HG02852 (cell line): ENCODE data around the gene HLCS.
"Not testable (repeated sequence)": the region's sequence is repeated elsewhere in the genome, so short reads cannot be mapped to it uniquely, and the experiment has no call there.

Source experiments
- ATAC-seq: cut with Tn5 transposase; IDR thresholded peaks from one replicate; pipeline ENCODE4 v1.9.1; 2021; ENCODE audit warnings: mild to moderate bottlenecking, moderate library complexity; ENCODE audit not compliant: unreplicated experiment

HLCS gene

DNA sequence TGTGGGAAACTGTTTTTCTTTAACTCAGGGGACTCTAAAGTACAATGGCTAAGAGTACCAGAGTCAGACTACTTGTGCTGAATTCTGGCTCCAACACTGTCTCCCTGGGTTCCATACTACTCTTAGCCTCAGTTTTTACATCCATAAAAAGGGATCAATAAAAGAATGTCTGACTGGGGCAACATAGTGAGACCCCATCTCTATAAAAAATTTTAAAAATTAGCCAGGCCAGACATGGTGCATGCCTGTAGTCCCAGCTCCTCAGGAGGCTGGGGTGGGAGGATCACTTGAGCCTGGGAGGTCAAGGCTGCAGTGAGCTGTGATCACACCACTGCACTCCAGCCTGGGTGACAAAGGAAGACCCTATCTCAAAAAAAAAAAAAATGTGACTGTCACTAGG is 150.4 kb downstream of the HLCS start:
- not testable (repeated sequence) for ATAC-seq

DNA sequence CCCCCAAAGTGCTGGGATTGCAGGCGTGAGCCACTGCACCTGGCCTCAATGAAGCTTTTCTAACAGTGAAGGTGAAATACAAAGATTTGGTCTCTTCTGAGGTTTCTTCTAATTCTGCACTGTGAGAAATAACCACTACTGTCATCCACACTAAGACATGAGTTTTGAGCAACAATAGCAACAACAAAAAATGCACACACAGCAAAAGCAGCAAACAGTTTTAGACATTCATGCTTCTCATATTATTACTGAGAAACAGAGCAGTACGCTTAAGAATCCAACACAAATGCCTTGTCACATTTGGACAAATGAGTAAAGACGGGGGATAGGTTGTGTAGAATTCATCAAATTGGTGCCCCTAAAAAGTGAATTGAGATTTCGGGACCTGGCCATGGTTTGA is 151.2 kb downstream of the HLCS start:
- no peak for ATAC-seq

DNA sequence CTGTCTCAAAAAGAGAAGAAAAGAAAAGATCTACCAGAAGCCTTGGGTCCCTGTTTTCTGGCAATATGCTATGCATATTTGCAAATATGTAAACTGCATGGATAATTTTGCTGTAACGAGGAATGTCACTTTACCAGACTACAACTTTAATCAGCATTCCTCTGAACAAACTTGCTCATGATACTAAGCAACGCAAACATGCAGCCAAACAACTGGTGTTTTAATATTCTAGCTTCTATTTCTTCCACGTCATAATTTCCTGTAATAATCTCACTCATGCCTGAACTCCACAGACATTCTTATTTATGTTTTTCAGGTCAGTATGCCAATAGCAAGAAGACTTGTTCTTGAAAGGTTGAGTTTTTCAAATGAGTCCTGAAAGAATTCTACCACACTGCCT is 153.4 kb downstream of the HLCS start:
- ATAC-seq, result no peak

DNA sequence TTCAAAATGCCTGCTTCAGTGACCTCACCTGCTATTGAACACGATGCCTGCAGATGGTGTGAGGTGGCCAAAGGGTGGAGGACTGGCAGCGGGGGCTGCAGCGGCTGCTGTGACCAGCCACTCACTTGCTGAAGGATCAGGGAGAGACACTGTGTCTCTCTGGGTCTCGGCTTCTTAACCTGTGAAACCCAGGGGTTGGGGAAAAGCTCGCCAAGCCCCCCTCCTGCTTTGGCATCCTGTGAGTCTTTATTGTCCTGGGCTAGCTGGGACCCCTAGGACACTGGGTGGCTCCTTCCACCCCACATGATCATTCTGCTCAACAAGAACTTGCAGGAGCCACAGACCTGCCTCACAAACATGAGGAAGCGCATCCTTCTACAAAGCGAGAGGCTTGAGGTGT is 154.7 kb downstream of the HLCS start:
- no peak for ATAC-seq

DNA sequence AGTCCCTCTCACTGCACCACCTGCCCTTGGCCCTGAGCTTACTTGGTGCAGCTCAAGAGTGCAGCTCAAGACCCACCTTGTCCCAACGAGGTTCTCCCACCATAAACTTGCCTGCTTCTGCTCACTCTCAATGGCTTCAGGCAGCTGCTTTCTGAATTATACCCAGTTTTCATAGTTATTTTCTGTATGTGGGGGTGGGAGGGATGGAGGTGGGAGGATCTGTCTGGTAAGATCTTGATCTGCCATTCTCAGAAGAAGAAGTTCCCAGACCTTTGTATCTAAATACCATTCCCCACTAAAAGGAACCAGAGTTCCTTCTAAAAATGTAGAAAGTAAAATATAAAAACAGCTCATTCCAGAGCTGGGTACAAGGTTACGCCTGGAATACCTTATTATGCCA is 156.0 kb downstream of the HLCS start:
- ATAC-seq, result no peak

DNA sequence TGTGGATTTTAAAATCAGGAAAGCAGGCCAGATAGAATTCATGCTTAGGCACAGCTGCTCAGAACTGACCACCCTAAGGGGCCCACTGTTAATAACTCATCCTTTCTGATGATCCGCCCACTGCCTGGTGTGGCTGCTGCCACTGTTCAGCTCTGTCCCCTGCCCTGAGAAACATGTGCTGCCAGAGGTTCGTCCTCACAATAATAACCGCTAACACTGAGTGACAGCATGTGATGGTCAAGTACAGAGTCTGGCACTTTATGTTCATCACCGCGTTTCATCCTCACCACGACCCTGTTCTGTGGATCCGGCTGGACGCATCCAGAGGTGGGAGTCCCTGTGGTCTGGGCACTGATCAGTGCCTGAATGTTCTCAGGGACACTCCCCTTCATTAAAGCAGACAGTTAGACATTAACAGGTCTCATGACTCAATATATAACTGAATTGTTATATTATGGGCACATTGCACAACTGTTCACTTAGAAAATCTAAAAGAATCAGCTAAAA is 159.0 kb downstream of the HLCS start:
- ATAC-seq, result no peak

DNA sequence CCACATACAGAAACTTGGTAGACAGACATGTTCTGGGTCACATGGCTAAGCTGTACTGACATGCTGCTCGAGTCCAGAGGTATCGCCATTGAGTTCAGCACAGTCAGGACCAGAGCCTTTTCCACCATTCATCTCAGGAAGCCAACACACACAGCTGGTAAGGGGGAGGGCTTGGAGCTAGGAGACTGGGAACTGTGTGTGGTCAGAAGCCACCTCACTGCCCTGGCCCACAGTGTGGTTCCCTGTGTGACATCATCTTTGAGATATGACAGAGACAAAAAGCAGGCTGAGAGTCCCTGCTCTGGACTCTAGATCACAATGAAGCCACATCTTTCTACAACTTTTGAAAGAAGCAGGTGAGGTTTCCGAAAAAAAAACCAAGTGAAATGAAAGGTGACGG is 160.4 kb downstream of the HLCS start:
- ATAC-seq, result no peak

DNA sequence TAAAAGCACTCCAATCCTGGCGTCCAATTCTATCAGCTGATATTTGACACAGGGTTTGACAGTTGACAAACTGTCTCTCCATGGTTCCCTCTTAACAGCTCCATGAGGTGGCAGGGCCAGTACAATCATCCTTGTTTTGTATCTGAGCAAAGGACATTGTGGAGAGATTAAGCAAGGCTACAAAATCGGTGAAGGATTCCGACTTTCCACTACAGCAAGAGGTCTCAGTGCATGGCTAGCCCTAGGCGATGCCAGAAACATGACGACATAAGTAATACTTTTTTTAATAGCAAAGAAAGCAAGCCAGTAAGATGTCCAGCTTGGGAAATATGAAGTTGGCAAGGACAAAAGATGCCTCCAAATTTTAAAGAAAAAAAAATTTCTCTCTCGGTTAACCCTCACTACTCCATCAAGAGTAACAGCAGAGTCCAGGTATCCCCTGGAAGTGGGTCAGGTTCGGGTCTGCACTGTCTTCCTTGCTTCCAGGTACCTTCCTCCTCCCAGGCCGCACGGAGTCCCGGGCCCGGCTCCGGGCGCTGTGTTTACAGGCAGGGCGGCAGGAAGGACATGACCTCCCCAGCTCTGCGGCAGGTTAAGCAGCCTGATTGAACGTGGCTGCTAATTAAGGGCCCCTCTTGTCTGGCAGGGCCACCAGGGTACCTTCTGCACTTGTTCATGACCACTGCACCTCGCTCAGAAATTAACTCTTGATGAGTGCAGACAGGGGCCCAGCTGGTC is 161.4 kb downstream of the HLCS start:
- ATAC-seq, result no peak

DNA sequence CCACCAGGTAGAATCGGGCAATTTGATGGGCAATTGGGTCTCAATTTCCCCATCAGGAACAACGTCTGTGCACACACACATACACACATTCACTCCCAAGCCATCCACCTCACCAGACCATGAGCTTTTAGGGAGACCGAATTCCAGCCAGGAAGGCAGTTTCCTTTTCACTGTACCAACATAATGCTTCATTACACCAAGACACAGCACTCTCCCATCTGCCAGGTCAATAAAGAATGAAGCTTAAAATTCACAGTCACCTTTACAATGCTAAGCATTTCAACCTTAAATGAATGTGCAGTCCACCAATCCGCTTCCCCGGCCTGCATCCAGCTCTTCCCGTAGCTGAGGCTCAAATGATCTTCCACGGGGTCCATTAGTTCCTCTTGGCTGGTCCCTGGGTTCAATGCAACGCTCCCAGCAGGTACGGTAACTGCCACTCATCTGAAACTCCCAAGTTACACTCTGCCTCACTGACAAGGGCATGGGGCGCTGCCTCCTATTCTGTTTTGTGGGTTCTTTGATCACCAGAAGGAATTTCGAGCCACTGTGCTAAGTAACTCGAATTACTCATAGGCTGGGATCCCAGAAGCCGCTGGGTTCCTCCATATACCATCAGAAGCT is 162.5 kb downstream of the HLCS start:
- ATAC-seq, result no peak

DNA sequence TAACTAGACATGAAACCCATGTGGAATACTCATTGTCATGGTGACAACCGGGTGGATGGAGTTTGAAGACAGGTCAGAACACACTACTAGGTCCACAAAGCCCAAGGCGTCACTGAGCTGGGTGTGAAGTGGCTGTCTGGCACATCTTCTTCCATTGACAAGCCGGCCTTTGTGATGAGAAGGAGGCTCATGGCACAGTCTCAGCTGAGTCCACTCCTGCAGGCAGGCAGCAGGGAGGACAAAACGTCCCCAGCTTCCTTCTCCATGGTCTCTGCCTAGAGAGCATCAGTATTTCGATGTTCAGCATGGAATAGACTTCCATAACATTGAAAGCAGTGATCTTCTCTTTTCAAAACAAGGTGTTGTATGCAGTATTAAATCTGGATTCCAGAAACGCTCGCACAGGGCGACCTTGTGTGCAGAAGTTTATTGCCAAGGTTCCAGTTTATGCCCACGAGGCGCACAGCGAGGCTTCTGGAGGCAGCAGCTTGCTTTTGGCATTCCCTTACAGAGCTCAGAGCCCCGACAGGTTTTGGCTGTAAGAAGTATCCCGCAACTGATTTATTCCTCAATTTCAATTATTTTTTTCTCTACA is 163.3 kb downstream of the HLCS start:
- no peak for ATAC-seq

DNA sequence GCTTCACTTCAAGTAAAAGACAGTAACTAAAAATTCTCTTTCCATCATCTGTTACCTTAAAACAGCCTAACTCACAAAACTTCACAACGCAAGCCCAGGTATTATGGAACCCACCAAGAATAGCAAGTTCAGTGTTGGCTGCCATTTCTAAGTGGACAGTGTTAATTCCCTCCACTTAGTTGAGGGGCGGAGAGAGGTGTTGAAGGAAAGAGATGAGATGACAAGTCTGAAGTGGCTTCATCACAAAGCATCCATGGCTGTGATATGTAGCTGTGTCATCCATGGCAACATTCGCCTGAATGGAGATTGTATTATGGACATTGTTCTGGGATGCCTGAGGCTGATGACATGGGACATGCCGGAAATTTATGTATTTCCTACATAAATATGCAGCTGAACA is 165.7 kb downstream of the HLCS start:
- no peak for ATAC-seq

DNA sequence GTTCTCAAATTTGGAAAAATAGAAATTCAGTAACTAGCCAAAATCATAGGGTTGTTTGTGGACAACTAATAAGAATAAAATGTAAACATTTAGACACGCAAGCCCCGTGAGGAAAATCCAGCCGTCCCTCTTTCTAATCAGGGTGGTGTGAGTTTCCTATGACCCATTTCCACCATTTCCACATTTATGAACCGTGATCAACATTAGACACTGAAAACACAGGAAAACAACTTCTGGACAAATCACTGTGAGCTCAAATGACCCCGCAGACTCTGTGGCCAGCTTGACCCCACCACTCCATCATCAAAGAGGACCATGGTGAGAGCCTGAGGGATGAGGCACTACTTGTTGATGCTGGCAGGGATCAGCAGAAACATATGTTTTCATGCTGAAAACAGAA is 166.6 kb downstream of the HLCS start:
- no peak for ATAC-seq

DNA sequence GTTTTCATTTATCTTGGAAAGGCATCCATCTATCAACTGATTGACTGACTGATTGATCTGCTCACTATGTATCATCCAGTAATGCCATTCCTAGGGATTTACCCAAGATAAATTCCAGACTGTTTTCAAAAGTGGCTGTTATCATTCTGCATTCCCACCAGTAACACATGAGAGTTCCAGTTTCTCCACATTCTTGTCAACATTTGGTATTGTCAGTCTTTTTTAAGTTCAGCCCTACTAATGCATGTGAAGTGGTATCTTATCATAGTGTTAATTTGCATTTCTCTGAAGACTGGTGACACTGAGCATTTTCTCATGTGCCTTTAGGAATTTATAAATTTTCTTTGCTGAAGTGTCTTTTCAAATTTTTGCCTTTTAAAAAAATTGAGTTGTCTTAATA is 168.0 kb downstream of the HLCS start:
- no peak for ATAC-seq

DNA sequence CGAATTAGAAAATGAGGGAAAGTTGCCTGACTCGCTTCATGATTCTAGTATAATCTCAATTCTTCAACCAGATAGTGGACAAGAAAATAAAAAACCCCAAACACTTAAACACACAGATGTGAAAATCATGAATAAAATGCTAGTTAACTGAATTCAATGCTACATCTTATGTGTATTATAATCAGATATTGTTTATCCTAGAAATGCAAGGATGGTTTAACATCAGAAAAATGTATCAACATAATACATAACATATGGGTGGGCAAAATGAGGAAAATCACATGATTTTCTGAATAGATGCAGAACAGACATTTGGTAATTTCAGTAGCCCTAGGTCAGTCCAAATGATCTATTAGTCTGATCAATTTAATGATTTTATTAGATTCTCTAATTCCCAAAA is 170.4 kb downstream of the HLCS start:
- ATAC-seq, result no peak

DNA sequence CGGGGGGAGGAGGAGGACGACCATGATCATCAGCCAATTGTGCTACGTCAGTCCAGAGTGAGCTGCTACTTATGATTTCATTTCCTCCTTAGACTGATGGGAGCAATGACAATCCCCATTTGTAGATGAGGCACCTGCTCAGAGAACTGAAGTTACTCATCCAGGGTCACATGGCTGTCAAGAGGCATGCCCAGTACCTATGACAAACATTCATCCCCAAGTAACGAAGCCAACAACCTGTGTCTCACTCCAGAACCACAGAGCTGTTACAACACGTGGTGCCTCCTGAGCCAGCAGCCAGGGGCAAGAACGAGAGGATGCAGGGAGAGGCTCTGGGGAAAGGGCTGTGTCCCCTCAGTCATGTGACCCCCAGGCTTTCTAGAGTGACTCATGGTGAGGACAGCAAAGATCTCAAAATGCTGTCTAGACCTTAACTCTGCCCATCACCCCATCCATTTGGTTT is 173.9 kb downstream of the HLCS start:
- no peak for ATAC-seq

DNA sequence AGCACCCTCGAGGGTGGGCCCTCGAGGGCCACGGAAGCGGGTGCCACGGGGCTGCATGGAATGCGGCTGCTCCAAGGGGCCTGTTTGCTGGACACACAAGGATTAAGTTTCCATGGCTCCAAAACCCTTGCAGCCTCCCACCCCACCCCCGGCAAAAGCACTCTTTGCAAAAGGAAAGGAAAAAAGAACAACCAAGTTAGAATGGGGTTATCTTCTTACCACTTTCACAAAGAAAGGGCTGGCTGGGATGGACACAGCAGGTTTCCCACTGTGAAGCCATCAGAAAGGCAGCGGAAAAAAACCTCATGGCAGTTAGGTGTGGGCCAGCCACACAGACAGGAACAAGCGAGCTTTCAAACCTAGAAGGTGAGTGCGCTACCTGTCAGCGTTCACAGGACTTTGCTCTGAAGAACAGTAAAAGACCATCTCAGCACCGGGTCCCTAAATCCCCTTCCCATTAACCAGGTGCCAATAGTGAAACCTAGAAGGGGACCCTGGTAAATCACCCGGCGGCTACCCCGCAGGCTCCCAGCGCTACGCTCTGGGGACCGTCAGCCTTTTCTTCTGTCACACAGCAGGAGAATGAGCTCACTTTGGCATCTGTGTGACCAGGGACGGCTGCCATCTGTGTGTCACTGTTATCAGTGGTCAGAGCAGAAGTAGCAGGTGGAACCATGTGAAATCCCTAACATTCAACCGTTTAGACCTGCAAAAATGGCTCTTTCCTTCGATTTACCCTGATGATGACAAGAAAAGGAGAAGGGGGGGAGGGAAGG is 174.6 kb downstream of the HLCS start:
- no peak for ATAC-seq

DNA sequence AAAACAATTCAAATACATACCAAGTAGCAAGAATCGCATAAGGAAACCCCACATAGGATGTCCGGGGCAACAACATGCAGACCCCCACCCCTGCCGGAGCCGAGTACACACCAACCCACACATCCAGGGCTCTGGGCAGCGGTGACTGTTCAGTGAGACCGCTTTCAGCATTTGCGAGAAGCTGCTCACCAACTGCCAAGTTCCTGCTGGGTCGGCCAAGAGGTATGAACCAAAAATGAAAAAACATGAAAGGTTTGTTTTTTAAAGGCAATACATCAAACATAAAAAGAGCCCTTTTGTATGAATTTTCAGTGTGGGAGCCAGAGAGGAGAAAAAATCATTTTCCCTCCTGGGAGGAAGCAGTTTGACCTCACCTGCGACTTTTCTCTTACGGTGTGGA is 175.3 kb downstream of the HLCS start:
- no peak for ATAC-seq

DNA sequence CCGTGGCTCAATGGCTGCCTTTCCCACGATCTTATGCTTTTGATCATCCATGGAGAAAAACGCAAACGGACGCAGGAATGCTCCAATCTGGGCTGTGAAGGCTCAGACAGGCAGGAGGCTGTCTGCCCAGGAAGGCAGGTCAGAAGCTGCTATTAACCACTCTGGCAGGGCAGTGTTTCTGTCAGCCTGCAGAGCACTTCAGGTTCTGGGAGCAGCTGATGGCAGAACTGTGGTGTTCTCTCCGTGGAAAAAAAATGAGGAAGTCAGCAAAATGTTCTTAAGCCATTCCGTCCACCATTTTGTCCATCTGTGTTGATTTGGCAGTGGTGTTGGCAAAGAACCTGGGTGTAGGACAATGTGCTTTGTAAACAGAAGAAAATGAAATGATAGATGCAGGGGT is 175.9 kb downstream of the HLCS start:
- ATAC-seq, result no peak

DNA sequence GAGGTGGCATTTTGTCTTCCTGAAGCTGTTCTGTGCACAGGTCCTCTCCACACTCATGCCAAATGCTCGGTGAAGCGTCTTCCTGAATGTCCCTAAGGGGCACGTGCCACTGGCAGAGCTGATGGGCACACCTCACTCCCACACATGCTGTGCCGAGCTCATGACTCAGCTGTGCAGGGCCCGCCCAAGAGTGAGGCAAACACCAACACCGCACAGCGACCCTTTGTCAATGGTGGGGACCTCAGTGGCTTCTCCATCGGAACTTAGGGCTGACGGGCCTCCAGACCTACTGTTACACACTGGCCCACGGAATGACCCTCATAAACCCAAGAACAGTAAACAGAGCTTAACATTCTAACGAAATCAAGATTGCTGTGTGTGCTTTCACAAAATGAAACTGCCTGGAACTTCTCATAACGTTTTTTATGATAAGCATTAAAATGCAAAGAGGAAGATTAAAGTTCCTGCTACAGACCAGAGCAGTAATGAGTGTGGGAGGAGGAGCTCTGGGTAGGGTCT is 178.3 kb downstream of the HLCS start:
- no peak for ATAC-seq

DNA sequence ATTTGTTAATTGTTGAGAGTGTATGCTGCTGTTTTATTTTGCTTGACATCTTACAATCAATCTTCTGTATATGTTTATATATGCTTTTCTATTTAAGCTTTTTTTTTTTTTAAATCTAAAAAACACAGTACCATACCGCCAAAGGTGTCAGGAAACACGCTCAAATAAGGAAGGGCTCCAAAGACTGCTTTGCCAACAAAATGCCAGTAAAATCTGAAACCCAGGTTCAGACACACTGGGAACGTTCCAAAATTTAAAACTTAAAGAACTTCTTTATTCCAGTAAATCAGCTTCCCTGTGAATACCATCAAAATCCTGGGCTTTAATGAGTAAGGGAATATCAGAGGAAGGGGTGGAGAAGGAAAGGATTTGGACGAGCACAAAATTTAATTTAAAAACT is 180.3 kb downstream of the HLCS start:
- ATAC-seq, result no peak

DNA sequence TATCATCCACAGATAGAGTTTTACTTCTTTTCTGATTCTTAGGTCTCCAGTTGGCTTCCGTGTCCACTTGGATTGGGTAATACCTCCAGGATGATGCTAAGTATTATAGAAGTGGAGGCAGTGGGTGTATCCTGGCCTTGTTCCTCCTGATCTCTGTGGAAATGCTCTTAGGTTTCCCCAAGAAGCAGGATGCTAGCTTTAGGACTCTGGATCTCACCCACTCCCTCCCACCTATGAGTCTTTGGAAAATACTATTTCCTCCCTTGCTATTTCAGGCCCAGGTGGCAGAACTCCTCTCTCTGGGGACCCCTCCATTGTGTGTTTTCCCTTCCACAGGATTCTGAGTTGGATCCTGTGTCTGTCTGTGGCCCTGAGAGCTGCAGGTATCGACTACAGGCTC is 180.9 kb downstream of the HLCS start:
- ATAC-seq, result no peak
